Measurements from ENCODE around the gene DMRT1.

DMRT1 gene

GRCh38 chr9:922731-923130 is 81.2 kb downstream of the DMRT1 start:
- DNase-seq (ENCODE audit: low read depth) = no peak

GRCh38 chr9:926976-927375 is 85.5 kb downstream of the DMRT1 start:
- no peak for DNase-seq (ENCODE audit: low read depth)

GRCh38 chr9:928363-929042 is 87.0 kb downstream of the DMRT1 start:
- no peak for DNase-seq (ENCODE audit: low read depth)

DNA sequence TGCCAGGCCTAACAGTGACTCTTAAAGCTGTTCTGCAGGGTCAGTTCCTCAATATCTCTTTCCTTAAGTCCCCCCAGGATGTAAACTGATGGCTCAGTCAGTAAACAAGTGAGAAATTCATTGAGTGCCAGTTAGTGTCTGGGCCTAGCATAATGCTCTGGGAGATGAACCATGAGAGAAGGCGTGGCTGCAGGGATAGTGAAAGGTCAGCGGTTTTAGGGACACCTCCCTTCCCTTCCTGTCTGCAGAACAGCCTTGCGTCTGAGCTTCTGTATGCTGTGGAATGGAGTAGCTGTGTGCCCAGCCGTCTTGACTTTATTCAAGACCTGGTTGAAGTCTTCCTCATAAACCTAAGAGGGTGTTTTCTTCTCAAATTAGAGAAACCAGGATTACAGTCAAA is 88.2 kb downstream of the DMRT1 start:
- DNase-seq (ENCODE audit: low read depth) = no peak

DNA sequence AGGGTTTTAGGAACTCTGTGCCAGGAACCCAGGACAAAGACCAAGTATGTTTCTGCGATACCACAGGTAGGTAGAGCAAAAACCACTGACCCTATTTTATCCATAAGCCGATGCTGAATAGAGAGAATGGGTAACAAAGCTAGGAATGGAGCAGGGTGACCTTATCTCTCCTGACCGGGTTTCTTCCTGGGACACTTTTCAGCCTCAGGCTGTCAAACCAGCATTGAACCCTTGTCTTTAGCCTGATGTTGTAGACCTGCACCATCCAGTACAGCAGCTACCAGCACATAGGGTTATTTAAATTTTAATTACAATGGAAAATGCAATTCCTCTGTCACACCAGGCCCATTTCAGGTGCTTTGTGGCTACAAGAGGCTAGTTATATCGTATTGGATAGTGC is 91.9 kb downstream of the DMRT1 start:
- no peak for DNase-seq (ENCODE audit: low read depth)

DNA sequence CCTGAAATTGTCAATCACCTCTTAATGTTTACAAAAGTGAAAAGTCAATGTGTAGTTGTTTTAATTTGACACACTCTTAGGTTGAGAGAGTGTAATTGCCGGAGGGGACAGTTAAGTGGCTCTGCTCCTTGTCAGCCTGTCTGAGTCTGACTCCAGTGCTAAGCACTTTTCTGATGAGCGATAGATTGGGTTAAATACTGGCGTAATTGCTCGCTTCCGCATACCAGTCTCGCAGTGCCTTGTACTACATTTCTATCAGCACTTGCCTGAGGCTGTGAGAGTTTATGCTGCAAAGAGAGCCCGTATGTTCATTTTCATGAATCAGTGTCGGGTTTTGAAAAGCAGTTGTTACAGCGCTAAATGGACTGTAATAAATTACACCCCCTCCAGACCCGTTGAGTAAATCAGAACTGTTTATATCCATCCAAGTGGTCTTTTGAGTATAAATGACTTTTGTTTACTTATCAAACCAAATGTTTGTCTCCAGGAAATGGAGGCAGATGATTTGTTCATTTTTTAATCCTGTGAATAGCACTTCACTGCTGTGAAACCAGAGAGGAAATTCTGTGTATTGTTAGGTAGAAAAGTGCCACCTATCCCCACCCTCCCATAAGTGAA is 94.0 kb downstream of the DMRT1 start:
- no peak for DNase-seq (ENCODE audit: low read depth)

- no peak for DNase-seq (ENCODE audit: low read depth)
Measured at GRCh38 chr9:942805-943580, 101.5 kb downstream of the DMRT1 start.

DNA sequence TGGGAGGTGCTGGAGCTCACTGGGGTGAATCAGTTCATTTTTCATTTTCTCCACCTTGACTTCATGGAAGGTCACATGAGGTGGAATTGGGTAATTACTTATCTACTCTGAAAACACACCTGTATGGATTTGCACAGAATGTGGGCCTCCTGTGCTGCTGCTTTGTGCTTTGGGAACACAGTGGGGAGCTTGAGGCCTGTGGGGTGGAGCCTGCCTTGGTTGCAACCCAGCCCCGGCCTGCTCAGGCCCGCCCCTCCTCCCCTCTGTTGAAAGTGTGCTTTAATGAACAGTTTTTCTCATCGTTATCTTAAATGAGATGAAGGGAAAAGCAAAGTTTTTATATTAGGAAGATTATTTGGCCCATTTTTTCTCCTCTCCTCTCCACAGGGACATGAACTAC is 106.5 kb downstream of the DMRT1 start:
- DNase-seq (ENCODE audit: low read depth) = no peak

- DNase-seq (ENCODE audit: low read depth) = no peak
Measured at GRCh38 chr9:948497-948896, 107.0 kb downstream of the DMRT1 start.

- DNase-seq (ENCODE audit: low read depth) = no peak
Measured at GRCh38 chr9:950139-950538, 108.6 kb downstream of the DMRT1 start.

GRCh38 chr9:952546-952945 is 111.0 kb downstream of the DMRT1 start:
- DNase-seq (ENCODE audit: low read depth) = no peak

- DNase-seq (ENCODE audit: low read depth) = no peak
Measured at GRCh38 chr9:959105-959504, 117.6 kb downstream of the DMRT1 start.

DNA sequence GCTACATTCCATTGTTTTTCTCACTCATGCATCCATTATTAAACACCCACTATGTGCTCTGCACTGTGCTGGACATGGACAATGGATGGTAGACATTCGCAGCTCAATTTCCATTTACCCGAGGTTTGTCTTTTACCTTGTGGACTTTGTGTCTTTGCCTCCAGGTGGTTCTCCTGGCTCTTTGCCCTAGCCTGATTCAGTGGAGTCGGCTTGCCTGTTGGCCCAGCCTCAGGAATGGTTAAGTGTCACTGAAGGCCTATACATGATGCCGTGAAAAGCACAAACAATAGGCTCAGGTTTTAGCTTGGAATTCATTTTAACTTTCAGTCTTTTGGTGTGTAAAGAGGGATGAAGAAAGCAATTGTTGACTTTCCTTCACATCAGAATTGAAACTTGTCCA is 118.4 kb downstream of the DMRT1 start:
- no peak for DNase-seq (ENCODE audit: low read depth)

- no peak for DNase-seq (ENCODE audit: low read depth)
Measured at GRCh38 chr9:962023-962422, 120.5 kb downstream of the DMRT1 start.

DNA sequence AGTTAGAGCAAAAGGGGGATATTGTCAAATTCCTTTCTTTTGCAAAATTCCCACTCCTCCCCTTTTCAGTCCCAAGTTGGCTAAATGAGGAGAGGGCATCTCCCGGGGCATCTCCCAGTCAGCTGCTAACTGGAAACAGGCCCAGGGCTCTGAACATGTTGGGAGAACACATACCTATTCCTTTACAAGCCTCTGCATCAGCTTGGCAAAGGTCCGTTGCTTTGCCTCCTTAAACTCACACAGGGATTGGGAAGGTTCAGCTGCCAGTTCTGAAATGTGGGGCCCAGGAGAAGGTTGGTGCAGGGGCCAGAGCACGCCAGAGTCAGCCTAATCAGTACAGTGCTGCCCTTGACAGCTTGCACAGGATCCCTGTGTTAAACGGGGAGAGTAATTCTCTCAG is 124.0 kb downstream of the DMRT1 start:
- DNase-seq (ENCODE audit: low read depth) = no peak

GRCh38 chr9:966870-967269 is 125.4 kb downstream of the DMRT1 start:
- DNase-seq (ENCODE audit: low read depth) = no peak

DNA sequence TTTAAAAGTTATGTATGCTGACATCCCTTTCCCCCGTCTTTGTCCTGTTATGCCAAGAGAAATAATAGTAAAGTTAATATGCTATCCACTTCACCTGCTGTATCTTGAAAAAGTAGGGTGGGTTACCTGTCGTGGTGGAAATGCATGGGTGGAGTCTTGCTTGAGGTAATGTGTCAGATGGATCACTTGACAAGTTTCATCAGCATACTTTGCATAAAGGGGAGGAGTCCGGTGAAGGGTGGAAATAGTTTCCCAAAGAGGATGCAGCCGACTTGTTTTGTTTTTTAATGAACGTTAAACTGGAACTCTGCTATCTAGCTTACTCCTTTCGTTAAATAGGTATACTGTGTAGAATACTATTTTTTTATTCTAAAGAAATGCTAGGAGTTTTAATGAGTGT is 125.9 kb downstream of the DMRT1 start:
- no peak for DNase-seq (ENCODE audit: low read depth)

DNA sequence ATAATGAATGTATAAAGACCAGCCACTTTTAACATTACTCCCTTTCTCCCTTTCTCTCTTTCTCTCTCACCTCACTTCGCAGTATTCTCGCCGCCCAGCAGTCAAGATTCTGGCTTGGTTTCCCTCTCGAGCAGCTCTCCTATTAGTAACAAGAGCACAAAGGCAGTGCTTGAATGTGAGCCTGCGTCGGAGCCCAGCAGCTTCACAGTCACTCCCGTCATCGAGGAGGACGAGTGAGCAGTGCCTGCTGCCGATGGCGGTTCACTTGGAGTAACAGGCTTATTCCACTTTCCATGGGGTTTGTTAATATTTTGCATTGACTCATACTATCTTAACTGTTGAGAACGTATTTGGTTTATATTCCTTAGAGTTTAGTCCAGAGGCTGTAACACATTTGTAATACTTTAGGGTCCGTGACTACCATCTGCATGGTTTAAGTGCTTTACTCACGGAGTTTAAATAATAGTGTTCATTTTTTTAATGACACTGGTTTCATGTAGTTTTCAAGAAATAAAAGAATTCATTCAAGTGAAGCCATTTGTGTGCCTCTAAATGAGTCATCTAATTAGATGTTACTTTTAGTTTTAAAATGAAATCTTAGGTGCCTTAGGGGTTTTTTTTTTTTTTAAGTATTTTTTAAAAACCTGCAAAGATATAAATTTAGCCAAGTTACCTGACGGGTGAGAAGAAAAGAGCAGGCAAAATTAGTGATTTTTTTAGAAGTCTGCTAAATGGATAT is 126.6 kb downstream of the DMRT1 start:
- no peak for DNase-seq (ENCODE audit: low read depth)

GRCh38 chr9:969310-970150 is 128.0 kb downstream of the DMRT1 start:
- DNase-seq (ENCODE audit: low read depth) = no peak

- DNase-seq (ENCODE audit: low read depth) = no peak
Measured at GRCh38 chr9:970151-970996, 128.9 kb downstream of the DMRT1 start.

Measured in activated T-helper 1 cell treated with Interleukin-2 at 50 U/mL for 16 hours (primary cell).